Activated CD4-positive, alpha-beta T cell treated with anti-CD3 and anti-CD28 coated beads, Interleukin-2, Interleukin-6, amounts not matched to agents 100 ng/mL and 50 ng/mL, durations not matched to agents 16 hours and 8 hours (primary cell): ENCODE results near the gene ETV3.
"Not testable (repeated sequence)": the region's sequence is repeated elsewhere in the genome, so short reads cannot be mapped to it uniquely, and the experiment has no call there.

Experiments used
- DNase-seq: peaks from one replicate; pipeline ENCODE4 v3.0.0-alpha.2; 2020

ETV3 gene

GRCh38 chr1:157138220-157139051, at the start of gene ETV3:
Gene ETV3 (minus strand): TSS chr1:157138395. CDS start chr1:157136352, 2,043 bp downstream.
- peak; percentile 93 for DNase-seq

- no peak for DNase-seq
Observed at GRCh38 chr1:157186281-157186992, 48.2 kb upstream of the ETV3 start.

GRCh38 chr1:157183870-157184269, 45.7 kb upstream of the ETV3 start:
- no peak for DNase-seq

- not testable (repeated sequence) for DNase-seq
Observed at GRCh38 chr1:157182371-157182770, 44.2 kb upstream of the ETV3 start.

- no peak for DNase-seq
Observed at GRCh38 chr1:157181790-157182189, 43.6 kb upstream of the ETV3 start.

- no peak for DNase-seq
Observed at GRCh38 chr1:157181258-157181657, 43.1 kb upstream of the ETV3 start.

- DNase-seq = no peak
Observed at GRCh38 chr1:157178490-157178889, 40.3 kb upstream of the ETV3 start.

- no peak for DNase-seq
Observed at GRCh38 chr1:157177733-157178394, 39.7 kb upstream of the ETV3 start.

GRCh38 chr1:157176591-157177121, 38.5 kb upstream of the ETV3 start:
- no peak for DNase-seq

GRCh38 chr1:157176016-157176415, 37.8 kb upstream of the ETV3 start:
- DNase-seq = no peak

- no peak for DNase-seq
Observed at GRCh38 chr1:157173900-157174410, 35.8 kb upstream of the ETV3 start.

- DNase-seq = not testable (repeated sequence)
Observed at GRCh38 chr1:157173241-157173640, 35.0 kb upstream of the ETV3 start.

GRCh38 chr1:157172591-157172990, 34.4 kb upstream of the ETV3 start:
- DNase-seq = not testable (repeated sequence)

- not testable (repeated sequence) for DNase-seq
Observed at GRCh38 chr1:157171903-157172503, 33.8 kb upstream of the ETV3 start.

- peak; percentile 50 for DNase-seq
Observed at GRCh38 chr1:157170677-157171515, 32.7 kb upstream of the ETV3 start.

- DNase-seq = no peak
Observed at GRCh38 chr1:157168015-157168414, 29.8 kb upstream of the ETV3 start.

- no peak for DNase-seq
Observed at GRCh38 chr1:157167437-157167836, 29.2 kb upstream of the ETV3 start.

- no peak for DNase-seq
Observed at GRCh38 chr1:157166590-157166989, 28.4 kb upstream of the ETV3 start.

GRCh38 chr1:157163273-157164127, 25.3 kb upstream of the ETV3 start:
- DNase-seq = peak; percentile 83

GRCh38 chr1:157162345-157162744, 24.1 kb upstream of the ETV3 start:
- no peak for DNase-seq

- DNase-seq = no peak
Observed at GRCh38 chr1:157161901-157162300, 23.7 kb upstream of the ETV3 start.
